GM12872 (cell line): ENCODE data around the gene BHLHA9.

Experiments
- TF ChIP-seq, protein P1 (sequence below): IDR thresholded peaks from 3 replicates; pipeline ENCODE4 v1.5.1; 2011; ENCODE audit warnings: low read depth, mild to moderate bottlenecking, low read length, moderate library complexity; ENCODE audit not compliant: insufficient read depth

The BHLHA9 gene

DNA sequence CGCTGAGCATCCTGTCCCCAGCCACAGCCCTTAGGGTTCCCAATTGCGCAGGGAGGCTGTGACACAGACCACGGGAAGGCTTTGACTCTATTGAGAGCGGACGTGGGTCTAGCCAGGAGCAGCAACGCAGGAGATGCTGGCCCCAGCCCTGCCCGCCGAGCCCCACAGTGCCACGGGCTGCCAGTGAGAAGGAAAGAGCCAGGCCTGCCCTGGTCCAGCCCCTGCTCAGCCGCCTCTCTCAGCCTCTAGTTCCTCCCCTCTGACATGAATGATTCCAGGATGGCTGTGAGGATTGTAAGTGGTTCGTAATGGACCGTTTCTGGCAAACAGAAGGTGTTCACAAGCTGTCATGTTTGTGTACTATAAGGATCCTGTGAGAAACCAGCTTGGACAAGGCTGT, 2.5 kb downstream of the BHLHA9 start:
- TF ChIP-seq, protein P1, sequence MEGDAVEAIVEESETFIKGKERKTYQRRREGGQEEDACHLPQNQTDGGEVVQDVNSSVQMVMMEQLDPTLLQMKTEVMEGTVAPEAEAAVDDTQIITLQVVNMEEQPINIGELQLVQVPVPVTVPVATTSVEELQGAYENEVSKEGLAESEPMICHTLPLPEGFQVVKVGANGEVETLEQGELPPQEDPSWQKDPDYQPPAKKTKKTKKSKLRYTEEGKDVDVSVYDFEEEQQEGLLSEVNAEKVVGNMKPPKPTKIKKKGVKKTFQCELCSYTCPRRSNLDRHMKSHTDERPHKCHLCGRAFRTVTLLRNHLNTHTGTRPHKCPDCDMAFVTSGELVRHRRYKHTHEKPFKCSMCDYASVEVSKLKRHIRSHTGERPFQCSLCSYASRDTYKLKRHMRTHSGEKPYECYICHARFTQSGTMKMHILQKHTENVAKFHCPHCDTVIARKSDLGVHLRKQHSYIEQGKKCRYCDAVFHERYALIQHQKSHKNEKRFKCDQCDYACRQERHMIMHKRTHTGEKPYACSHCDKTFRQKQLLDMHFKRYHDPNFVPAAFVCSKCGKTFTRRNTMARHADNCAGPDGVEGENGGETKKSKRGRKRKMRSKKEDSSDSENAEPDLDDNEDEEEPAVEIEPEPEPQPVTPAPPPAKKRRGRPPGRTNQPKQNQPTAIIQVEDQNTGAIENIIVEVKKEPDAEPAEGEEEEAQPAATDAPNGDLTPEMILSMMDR = no peak

DNA sequence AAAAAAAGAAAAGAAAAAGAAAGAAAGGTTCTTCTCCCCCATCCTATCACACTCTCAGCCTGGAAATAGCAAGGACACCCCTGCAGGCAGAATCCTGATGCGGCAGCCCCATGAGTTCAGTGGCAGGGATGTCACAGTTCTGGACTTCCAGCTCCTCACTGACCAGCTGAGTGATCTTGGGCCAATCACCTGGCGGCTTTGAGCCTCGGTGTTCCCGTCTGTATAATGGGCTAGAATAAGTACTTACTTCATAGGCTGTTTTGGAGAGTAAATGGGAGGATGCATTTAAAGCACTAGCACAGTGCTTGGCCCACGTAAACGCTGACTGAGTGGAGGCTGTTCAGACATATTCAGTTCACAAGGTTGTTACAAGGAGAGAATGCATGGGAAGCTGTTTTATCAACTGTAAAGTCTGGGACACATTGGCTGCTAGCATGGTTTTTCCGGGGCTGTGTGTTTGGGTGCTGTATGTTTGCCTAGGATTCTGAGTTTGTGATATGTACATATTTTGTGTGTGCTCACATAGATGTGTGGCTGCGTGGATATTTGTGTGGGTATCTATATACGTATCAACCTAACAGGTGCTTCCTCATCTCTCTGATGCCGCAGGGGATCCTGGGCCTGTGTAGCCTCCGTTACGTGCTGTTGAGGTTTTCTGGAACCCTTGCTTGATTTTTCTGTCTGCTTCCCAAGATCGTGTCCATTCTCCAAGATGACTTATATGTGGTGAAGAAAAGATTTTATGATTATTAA, 3.4 kb downstream of the BHLHA9 start:
- TF ChIP-seq, protein P1 = no peak

DNA sequence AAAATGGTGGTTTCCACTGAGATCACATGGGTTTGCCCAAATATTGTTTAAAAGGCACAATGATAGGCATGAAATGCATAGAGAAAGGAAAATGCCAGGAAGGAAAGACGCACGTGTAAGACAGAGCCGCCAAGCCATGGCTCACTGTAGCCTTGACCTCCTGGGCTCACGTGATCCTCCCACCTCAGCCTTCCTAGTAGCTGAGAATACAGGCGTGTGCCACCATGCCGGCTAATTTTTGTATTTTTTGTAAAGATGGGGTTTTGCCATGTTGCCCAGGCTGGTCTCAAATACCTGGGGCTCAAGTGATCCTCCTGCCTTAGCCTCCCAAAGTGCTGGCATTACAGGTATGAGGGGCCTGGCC, 4.0 kb downstream of the BHLHA9 start:
- TF ChIP-seq, protein P1 = no peak

DNA sequence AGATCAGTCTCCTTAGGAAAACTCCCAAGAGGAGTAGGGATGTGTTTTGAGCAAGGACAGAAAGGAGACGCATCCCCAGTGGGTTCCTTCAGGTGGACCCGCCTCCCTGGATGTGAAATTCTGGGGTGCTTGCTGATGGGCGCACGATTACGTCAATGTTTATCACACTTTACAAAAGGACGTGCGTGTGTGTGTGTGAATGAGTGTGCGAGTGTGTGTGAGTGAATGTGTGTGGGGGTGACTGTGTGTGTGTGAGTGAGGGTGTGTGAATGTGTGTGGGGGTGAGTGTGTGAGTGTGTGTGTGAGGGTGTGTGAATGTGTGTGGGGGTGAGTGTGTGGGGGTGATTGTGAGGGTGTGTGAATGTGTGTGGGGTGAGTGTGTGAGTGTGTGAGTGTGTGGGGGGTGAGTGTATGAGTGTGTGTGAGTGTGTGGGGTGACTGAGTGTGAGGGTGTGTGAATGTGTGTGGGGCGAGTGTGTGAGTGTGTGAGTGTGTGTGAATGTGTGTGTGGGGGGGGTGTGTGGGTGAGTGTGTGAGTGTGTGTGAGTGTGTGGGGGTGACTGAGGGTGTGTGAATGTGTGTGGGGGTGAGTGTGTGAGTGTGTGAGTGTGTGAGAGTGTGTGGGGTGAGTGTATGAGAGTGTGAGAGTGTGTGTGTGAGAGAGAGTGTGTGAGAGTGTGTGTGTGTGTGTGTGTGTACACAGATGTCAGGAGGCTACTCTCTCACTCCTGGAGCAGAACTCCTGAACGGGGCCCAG, 5.1 kb downstream of the BHLHA9 start:
- TF ChIP-seq, protein P1 = no peak

DNA sequence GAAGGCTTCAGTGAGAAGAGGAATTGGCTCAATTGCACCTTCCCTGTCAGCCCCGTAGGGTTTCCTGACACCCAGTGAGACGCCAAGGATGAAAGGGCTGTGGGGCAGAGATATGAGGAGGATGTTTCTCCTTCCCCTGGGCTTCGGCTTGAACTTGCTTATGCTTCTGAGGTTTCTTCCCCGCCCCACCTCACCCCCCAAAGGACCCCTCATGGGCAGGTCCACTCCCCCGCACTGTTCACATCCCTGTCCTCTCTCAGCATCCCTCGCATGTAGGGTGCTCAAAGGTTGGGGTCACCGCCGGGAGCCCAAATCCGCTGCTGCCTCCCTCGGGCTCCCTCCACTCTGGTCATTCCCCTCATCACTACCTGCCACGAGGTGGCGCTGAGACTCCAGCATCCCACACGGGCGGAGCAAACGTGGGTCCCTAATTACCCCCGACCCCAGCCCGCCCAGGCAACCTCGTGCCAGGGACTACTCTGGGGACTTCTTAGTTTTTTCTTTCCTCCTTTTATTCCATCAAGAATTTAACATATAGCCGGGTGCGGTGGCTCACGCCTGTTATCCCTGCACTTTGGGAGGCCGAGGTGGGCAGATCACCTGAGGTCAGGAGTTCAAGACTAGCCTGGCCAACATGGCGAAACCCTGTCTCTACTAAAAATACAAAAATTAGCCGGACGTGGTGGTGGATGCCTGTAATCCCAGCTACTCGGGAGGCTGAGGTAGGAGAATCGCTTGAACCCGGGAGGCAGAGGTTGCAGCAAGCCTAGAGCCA, 5.9 kb downstream of the BHLHA9 start:
- TF ChIP-seq, protein P1 = peak; percentile 80

DNA sequence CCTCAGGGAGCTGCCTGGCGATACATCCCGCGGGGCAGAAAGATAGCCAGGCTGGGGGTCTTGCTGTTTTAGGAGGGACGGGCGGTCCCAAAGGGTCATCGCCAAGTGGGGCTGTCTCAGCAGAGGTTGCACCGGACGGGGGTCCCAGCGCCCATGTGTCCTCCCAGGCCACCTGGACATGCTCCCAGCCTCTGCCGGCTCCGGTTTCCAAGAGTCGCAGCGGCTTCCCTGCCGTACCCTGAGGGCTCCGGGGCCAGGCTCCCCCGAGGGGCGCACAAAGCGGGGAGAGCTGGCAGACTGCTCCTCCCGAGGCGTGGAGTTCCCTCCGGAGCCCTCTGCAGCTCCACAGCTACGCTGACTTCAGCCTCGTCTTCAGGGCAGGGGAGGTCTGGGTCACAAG, 10.4 kb downstream of the BHLHA9 start:
- TF ChIP-seq, protein P1 = no peak
